ENCODE data around the gene VTI1A.

DNA sequence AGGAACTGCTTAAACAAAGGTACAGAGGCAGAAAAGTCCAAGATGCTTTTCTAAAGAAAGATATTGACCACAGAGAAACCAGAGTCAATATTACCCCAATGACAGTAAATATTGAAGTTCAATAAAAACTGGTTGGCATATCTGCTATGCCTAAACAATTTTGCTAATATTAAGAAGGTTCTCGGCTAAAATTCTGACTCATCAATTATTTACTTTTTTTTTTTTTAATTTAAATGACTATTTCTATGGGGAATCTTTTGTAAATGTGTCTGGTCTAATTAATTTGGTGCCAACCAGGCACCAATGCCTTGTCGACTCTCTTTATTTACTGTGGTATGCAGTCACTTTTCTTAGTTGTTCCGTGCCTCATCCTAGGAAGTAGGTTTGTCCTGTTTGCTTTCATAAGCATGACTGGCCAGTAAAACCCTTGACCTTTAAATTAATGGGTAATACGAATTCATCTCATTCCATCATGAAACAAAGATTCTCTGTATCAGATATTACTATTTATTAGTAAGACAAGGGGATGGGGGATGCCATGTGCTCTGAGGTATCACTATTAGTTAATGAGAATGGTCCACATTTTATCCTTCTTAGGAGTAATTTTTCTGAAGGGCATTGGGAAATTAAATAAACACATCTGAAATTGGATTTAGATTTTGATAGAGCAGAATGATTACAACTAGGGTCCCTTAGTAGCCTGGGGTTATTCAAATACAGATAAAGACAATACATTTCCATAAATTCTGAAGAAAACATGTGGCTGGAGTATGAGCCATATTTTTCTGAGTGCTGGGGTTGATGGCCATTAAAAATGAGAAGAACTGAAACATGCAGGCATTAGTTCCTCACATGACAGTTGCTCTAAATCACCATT lies 154.4 kb downstream of the VTI1A start:
- TF ChIP-seq, protein P1, sequence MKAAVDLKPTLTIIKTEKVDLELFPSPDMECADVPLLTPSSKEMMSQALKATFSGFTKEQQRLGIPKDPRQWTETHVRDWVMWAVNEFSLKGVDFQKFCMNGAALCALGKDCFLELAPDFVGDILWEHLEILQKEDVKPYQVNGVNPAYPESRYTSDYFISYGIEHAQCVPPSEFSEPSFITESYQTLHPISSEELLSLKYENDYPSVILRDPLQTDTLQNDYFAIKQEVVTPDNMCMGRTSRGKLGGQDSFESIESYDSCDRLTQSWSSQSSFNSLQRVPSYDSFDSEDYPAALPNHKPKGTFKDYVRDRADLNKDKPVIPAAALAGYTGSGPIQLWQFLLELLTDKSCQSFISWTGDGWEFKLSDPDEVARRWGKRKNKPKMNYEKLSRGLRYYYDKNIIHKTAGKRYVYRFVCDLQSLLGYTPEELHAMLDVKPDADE (CRISPR knock-in tag; IDR thresholded peaks at IDR 0.05), result no peak
- TF ChIP-seq FOSL1 (CRISPR knock-in tag; IDR thresholded peaks at IDR 0.05; ENCODE audit: borderline replicate concordance), result no peak

All from HepG2 (cell line).